ENCODE data around the gene ZNF227.
"Not testable (repeated sequence)": the region's sequence is repeated elsewhere in the genome, so short reads cannot be mapped to it uniquely, and the experiment has no call there.

- not testable (repeated sequence) for TF ChIP-seq REST (IDR thresholded peaks at IDR 0.05; ENCODE audit: borderline replicate concordance); REST (CRISPR knock-in tag; IDR thresholded peaks at IDR 0.05; ENCODE audit: low read depth); EGR1 (conservative IDR thresholded peaks at IDR 0.05); ZNF75A (CRISPR knock-in tag; IDR thresholded peaks at IDR 0.05); PBX2 (CRISPR knock-in tag; IDR thresholded peaks at IDR 0.05; ENCODE audit: low read depth); PBX2 (tag; conservative IDR thresholded peaks at IDR 0.05; ENCODE audit: low read depth); ZNF239 (CRISPR knock-in tag; IDR thresholded peaks at IDR 0.05); CTCF (IDR thresholded peaks at IDR 0.05 in 2 of 3, conservative IDR thresholded peaks at IDR 0.05 in 1 of 3; ENCODE audit: insufficient read depth in 2 of 3, low read depth in 1 of 3, low read length in 3 of 3); CBFB (CRISPR knock-in tag; IDR thresholded peaks at IDR 0.05); POLR2A (conservative IDR thresholded peaks at IDR 0.05); BRF1 (IDR thresholded peaks at IDR 0.05; ENCODE audit: borderline replicate concordance, extremely low read depth, insufficient read length); FOXJ3 (CRISPR knock-in tag; IDR thresholded peaks at IDR 0.05); ARID3A (IDR thresholded peaks at IDR 0.05; ENCODE audit: borderline replicate concordance, low read depth, low read length); NR2C2 (CRISPR knock-in tag; IDR thresholded peaks at IDR 0.05); NR2C2 (tag; IDR thresholded peaks at IDR 0.05); ETV5 (CRISPR knock-in tag; IDR thresholded peaks at IDR 0.05; ENCODE audit: low read depth)
Measured at GRCh38 chr19:44253392-44253791, 41.1 kb downstream of the ZNF227 start.
